CD4-positive, alpha-beta T cell treated with Interleukin-17A for 4 hours (primary cell): ENCODE measurements around the gene PDE11A.

Experiments used
- DNase-seq: peaks from one replicate; pipeline ENCODE4 v3.0.0-alpha.2; 2020; ENCODE audit warnings: mixed read lengths

The PDE11A gene

DNA sequence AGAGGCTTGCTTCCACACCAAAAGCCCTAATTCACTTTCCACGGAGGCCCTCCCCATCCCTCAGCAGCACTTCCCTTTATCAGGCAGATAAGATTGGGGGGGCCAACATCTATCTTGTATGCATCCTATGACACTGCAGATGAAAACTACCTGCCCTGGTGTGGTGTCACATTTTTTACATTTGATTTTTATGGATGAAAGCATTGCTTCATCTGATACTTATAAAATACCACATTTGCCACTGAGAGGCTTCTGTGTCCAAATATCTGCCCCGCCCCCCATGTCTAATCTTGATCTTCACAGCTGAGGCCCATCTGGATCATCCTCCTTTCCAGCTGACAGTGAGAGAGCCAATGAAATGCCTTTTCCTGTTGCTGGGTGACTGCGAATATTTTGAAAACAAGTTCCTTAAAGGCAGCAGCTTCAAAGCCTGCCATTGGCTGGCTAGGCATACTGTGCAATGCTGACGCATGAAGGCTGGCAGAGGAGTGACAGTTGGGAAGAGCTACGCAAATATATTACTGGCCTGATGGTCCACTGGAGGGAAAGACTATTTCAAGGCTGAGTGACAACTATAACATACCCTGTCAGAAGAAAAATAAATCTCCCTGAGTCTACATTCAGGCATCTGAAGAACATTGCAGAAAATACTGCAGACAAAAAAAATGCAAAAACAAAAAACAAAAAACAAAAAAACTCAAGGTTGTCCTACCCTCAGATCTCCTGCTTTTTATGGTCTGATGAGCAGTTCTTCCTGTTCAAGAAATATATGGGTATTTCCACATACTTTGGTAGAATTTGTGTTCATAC lies 318.7 kb downstream of the PDE11A start:
- no peak for DNase-seq

DNA sequence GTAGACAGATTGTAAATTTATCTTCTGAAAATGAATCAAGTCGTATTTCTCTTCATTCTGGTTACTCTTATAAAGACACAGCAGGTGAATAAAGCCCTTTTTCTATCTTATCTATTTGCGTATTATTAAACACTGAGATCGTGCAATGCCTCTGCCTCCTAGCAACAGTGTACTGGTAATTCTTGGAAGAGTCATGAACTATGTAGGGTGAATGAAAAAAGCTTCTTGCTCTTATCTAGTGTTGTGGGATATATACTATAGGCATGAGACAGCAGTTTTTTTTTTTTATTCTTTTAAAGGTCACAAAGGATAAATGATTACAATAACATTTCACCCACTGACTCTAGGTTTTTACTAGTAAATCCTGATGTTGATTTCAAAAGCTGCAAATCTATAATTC lies 324.2 kb downstream of the PDE11A start:
- no peak for DNase-seq

GRCh38 chr2:177747384-177747783 lies 325.2 kb downstream of the PDE11A start:
- no peak for DNase-seq

GRCh38 chr2:177746358-177746757 lies 326.2 kb downstream of the PDE11A start:
- DNase-seq = no peak

DNA sequence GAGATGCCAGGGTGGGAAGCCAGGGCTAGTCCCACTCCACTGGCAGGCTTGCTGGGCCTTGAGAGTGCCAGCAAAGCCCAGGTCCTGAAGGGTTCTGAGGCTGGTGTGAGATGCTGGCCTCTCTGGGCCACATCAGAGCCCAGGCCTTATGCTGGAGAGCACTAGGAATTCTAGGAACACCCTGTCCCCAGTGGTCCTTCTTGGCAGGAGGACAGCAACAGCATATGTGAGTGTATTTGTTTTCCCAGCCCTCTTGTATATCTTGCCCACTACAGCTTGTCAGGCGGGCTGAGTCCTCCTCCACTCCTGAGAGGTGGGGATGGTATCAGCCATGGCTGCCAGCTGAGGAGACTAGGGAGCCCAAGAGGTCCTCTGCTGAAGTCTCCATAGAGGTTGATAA lies 327.0 kb downstream of the PDE11A start:
- DNase-seq = no peak

DNA sequence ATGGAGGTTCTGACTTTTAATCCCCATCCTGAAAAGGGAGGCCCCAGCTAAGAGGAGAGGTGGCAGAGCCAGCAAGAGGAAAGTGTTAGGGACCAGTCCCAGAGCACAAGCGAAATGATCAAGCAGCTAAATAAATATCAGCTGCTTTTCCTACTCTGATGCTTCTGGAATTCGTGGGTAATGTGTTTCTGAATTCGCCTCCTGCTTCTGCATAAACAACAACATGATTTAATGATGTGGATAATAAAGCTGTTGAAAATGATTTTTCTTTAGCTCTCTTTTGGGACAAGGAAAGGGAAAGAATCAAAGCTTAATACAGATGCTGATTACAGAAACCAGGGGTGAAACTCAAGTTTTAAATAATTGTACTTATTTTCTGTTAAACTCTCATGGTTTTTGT lies 329.7 kb downstream of the PDE11A start:
- no peak for DNase-seq

GRCh38 chr2:177741866-177742265 lies 330.7 kb downstream of the PDE11A start:
- no peak for DNase-seq

GRCh38 chr2:177740700-177741099 lies 331.9 kb downstream of the PDE11A start:
- no peak for DNase-seq

GRCh38 chr2:177738461-177739235 lies 333.9 kb downstream of the PDE11A start:
- no peak for DNase-seq

- no peak for DNase-seq
Observed at GRCh38 chr2:177735318-177735803, 337.2 kb downstream of the PDE11A start.

- no peak for DNase-seq
Observed at GRCh38 chr2:177733322-177733855, 339.2 kb downstream of the PDE11A start.

DNA sequence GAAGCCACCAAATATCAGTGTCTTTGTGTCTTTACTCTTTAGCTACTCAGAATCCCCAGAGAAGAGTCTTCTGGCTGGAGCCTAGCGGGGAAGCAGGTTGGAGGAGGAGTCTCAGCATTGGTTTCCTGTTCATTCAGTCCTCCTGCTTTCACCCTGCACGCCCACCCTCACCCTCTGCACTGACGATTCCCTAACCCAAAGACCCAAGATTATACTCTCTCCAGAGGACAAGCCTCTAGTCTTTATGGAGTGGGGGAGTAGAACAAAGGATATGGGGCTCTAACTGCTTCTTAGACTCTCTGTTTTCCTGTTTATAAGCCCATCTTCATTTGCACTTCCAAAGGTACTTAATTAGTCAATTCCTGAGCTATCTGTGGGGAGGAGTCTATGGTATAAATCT lies 341.2 kb downstream of the PDE11A start:
- no peak for DNase-seq

DNA sequence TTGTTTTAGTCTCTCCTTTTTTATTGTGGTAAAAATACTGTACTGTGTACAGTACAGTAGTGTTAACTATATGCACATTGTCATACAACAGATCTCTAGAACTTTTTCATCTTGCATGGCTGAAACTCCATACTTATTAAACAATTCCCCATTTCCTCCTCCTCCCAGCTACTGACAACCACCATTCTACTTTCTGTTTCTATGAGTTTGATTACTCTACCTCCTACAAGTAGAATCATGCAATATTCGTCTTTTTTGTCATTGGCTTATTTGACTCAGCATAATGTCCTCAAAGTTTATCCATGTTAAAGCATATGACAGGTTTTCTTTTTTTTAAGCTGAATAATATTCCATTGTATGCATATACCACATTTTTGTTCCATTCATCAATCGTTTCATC lies 341.8 kb downstream of the PDE11A start:
- DNase-seq = no peak

- DNase-seq = no peak
Observed at GRCh38 chr2:177730363-177730762, 342.2 kb downstream of the PDE11A start.

DNA sequence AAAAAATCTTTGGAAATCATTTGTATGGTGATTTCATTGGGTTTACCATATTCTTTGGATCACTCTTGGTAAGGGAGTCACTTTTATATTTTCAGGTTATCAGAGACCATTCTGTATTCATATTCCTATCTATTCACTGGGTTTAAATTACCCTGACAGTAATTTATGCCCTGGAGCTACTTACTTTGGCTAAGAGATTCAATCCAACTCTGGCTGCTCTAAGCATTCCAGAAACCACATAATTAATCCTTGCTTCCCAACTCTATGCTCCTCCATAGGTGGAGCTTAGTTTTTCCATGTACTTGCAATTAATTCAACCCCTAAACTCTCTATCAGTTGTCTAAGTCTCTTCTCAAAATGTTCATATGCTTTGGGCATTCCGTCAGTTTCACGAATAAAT lies 343.7 kb downstream of the PDE11A start:
- no peak for DNase-seq

GRCh38 chr2:177728399-177728765 lies 344.2 kb downstream of the PDE11A start:
- no peak for DNase-seq

DNA sequence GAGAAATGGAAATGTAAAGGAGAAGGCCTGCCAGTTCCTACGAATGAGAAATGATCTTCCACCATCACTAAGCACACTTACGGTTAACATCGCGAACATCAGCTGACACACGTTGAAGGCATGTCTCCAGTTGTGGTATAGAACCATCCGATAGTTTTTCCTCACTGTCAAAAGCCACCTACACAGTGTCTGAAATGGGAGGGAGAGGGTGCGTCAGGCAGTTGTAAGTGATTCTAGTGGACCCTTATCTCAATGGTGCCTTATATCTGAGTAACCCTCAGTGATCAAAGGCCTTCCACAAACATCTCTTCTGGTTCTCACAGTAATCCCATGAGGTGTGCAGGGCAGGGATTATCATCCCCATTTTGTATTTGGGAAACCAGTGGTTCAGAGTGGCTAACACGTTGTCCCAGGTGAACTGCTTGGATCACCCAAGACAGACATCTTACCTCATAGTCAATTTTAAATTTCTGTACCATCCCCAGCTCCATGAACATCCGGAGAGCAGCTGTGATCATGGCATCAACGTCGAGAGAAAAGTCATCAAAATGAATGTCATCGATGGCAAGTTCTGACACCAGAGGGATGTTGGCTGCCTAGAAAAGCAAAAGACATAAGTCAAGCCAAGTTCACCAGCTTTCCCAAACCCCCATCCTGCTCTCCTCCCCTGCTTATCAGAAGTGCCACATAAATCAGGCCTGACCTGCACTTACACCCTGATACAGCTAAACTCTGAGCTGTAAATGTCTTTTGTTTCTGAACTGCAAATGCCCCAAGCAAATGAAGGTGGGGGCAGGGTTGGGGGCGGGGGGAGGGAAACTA lies 344.8 kb downstream of the PDE11A start:
- DNase-seq = no peak

DNA sequence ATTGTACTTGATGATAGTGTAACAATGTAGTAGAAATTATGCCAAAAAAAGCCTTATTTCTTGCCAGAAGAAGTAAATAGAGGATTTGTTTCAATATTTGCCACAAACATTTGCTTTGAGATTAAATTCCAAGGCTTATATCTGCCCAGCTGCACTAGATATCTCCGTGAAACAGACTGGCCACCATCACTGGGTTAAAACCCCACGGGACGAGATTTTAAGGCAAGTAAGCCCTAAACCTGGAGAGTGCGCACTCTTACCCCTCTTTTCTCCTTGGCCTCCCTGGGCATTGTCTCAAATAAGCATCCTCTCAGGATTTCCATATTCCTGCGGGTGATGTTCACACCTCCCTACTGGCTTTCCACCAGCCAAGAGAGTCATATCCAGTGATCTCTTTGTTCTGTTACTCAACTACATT lies 345.6 kb downstream of the PDE11A start:
- no peak for DNase-seq

- DNase-seq = peak; percentile 49
Observed at GRCh38 chr2:177724398-177725287, 347.9 kb downstream of the PDE11A start.

GRCh38 chr2:177723235-177723634 lies 349.3 kb downstream of the PDE11A start:
- no peak for DNase-seq

- no peak for DNase-seq
Observed at GRCh38 chr2:177721818-177722567, 350.6 kb downstream of the PDE11A start.
